GM19452 (cell line): ENCODE measurements around the gene THAP12.

Source experiments
- ATAC-seq: cut with Tn5 transposase; IDR thresholded peaks from one replicate; pipeline ENCODE4 v1.9.1; 2021; ENCODE audit not compliant: unreplicated experiment

THAP12 gene

GRCh38 chr11:76379807-76380158, 1.1 kb downstream of the THAP12 start:
- ATAC-seq, result no peak

- peak; percentile 31 for ATAC-seq
Observed at GRCh38 chr11:76376746-76377558, 4.0 kb downstream of the THAP12 start.

- ATAC-seq, result no peak
Observed at GRCh38 chr11:76371170-76371569, 9.8 kb downstream of the THAP12 start.

GRCh38 chr11:76369406-76369805, 11.5 kb downstream of the THAP12 start:
- no peak for ATAC-seq

- ATAC-seq, result no peak
Observed at GRCh38 chr11:76368490-76368889, 12.4 kb downstream of the THAP12 start.

GRCh38 chr11:76365038-76365679, 15.8 kb downstream of the THAP12 start:
- no peak for ATAC-seq

- ATAC-seq, result no peak
Observed at GRCh38 chr11:76362716-76363115, 18.2 kb downstream of the THAP12 start.

GRCh38 chr11:76361776-76362175, 19.2 kb downstream of the THAP12 start:
- ATAC-seq, result no peak

- ATAC-seq, result no peak
Observed at GRCh38 chr11:76361374-76361773, 19.6 kb downstream of the THAP12 start.

- ATAC-seq, result no peak
Observed at GRCh38 chr11:76355172-76355571, 25.8 kb downstream of the THAP12 start.

- ATAC-seq, result no peak
Observed at GRCh38 chr11:76348348-76348747, 32.6 kb downstream of the THAP12 start.

- ATAC-seq, result no peak
Observed at GRCh38 chr11:76347466-76347865, 33.5 kb downstream of the THAP12 start.

- no peak for ATAC-seq
Observed at GRCh38 chr11:76339221-76339620, 41.7 kb downstream of the THAP12 start.

GRCh38 chr11:76337923-76338322, 43.0 kb downstream of the THAP12 start:
- ATAC-seq, result no peak

- ATAC-seq, result no peak
Observed at GRCh38 chr11:76337469-76337868, 43.5 kb downstream of the THAP12 start.

GRCh38 chr11:76336597-76336996, 44.3 kb downstream of the THAP12 start:
- ATAC-seq, result no peak

GRCh38 chr11:76335842-76336241, 45.1 kb downstream of the THAP12 start:
- ATAC-seq, result no peak

- ATAC-seq, result no peak
Observed at GRCh38 chr11:76334826-76335389, 46.0 kb downstream of the THAP12 start.

- no peak for ATAC-seq
Observed at GRCh38 chr11:76330651-76331050, 50.3 kb downstream of the THAP12 start.

GRCh38 chr11:76329983-76330382, 50.9 kb downstream of the THAP12 start:
- ATAC-seq, result no peak

GRCh38 chr11:76329084-76329648, 51.8 kb downstream of the THAP12 start:
- ATAC-seq, result no peak
